GM12874 (cell line): ENCODE measurements around the gene B4GALNT3.
A peak's percentile ranks its signal among the peaks of the same experiment; 100 is the strongest.

Experiments used
- TF ChIP-seq, protein P1 (sequence below): IDR thresholded peaks from 2 replicates; pipeline ENCODE4 v1.5.1; 2011; ENCODE audit warnings: low read depth, mild to moderate bottlenecking, control low read depth, low read length, moderate library complexity; ENCODE audit not compliant: insufficient read depth

B4GALNT3 gene

DNA sequence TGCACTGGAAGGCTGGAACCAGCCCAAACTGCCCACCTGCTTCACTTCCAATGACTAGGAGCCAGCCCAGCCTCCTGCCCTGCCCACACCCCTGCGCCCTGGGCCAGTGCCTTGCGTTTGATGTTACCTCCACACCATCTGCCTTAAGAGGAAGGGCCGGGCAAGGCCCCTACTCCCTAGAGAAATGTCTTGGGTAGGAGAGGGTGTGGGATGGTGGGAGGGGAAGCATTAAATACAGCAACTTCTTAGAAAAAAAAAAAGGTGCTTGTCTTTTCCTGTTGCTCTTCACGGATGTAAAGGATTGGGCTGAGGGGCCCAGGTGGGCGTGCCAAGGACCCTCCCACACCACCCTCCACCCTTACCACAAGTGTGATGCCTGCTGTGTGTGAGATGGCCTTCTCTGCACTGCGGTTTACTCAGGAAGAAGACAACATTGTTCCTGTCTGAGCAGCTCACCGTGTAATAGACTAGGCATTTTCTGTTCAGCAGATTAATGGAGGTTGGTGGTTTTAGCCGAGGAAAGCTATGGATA lies 103.6 kb downstream of the B4GALNT3 start:
- TF ChIP-seq, protein P1, sequence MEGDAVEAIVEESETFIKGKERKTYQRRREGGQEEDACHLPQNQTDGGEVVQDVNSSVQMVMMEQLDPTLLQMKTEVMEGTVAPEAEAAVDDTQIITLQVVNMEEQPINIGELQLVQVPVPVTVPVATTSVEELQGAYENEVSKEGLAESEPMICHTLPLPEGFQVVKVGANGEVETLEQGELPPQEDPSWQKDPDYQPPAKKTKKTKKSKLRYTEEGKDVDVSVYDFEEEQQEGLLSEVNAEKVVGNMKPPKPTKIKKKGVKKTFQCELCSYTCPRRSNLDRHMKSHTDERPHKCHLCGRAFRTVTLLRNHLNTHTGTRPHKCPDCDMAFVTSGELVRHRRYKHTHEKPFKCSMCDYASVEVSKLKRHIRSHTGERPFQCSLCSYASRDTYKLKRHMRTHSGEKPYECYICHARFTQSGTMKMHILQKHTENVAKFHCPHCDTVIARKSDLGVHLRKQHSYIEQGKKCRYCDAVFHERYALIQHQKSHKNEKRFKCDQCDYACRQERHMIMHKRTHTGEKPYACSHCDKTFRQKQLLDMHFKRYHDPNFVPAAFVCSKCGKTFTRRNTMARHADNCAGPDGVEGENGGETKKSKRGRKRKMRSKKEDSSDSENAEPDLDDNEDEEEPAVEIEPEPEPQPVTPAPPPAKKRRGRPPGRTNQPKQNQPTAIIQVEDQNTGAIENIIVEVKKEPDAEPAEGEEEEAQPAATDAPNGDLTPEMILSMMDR, result no peak

GRCh38 chr12:563787-564298 lies 104.1 kb downstream of the B4GALNT3 start:
- TF ChIP-seq, protein P1, result no peak

- TF ChIP-seq, protein P1, result no peak
These were observed 105.4 kb downstream of the B4GALNT3 start for GRCh38 chr12:565161-565560.

DNA sequence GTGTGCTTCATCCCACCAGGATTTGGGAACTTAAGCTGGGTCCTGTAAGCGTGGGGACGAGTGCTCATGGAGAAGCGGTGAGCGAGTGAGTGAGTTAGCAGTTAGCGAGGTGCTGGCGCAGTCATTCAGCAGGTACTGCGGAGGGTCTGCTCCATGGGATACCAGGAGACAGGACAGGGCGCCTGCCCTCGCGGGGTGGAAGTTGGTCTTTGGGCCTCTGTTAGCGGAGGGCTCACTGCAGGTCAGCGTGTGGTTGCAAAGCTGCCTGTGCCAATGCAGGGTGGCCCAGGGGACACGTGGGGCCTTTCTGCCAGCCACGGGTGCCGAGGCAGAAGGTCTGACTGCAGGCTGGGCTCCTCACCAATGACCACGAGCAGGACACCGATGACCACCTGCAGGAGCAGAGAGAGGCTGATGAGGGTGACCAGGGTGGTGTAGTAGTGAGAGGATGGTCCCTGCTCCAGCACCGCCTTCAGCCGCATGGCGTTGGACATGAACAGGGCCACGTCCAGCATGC lies 105.9 kb downstream of the B4GALNT3 start:
- TF ChIP-seq, protein P1, result no peak

DNA sequence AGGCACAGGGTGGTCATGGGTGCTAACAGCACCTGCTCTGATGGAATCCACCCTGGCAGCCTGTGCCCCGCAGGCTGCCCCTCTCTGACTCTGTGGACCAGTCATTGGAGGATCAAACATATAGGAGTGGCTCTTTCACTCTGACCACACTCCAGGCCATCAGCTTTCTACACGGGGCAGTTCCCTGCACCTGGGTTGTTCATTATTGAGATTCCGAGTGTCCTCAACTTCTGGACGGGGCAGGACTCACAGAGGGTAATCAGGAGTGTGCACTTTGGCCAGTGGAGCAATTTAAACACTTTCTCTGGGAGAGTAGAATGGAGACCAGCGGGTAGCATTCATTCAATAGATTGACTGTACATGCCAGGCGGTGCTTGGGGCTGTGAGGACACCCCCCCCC lies 108.7 kb downstream of the B4GALNT3 start:
- TF ChIP-seq, protein P1, result no peak

GRCh38 chr12:569091-569676 lies 109.4 kb downstream of the B4GALNT3 start:
- TF ChIP-seq, protein P1, result no peak

DNA sequence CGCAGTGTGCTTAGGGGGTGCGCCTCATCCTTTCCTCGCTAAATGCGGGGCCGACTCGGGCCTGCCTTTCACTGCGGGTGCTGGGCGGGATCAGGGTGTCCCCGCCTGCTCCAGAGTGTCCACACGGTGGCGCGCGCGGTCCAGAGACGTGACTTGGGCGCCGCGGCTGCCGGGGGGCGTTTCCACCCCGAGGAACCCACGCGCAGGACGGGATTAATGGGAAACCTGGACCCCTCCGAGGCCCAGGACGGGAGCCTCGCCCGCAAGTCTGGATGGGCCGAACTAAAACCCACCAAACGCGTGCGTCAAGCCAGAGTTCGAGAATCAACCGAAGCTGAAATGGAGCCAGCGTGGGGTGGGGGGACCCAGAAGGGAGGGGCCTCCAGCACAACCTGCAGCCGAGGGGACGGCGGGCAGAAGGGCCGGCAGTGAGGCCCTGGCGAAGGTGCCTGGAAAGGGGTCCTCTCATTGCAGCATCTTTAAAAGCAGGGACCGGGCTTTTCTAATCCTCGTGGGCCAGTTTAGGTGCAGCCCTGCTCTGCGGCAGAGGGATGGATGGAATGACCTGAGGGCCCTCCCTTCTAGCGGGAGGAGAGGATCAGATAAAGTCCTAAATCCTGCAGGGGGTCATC lies 110.2 kb downstream of the B4GALNT3 start:
- TF ChIP-seq, protein P1, result peak; percentile 93
